Stomach (tissue), 9 donors: ENCODE results near the gene F10. TPM values are rescaled to one million over a fixed set of nuclear protein-coding genes. Genes with fewer than 3 reads are reported as not detected.

Experiments used
- DNase-seq, 2 donors: peaks; one replicate each; pipeline versions ENCODE4 v3.0.0 to v3.0.0-alpha.2; 2013 to 2019
- H3K27ac ChIP-seq, 5 donors: fragments of 200-600 bp in 4 of 5; sonication (generic) in 4 of 5; one replicate each; pipeline ENCODE4 v1.5.1; 2013 to 2019; ENCODE audit warnings: mild to moderate bottlenecking in 1 of 5, moderate library complexity in 1 of 5
- H3K27me3 ChIP-seq, 3 donors: fragments of 200-600 bp; sonication (generic); one replicate each; pipeline ENCODE4 v1.5.1; 2017 to 2019; ENCODE audit warnings: mixed run types in 1 of 3
- H3K36me3 ChIP-seq, 4 donors: fragments of 200-600 bp; sonication (generic); 1 replicate in 3 of 4; 2 replicates in 1 of 4; pipeline ENCODE4 v1.5.1; 2016 to 2019
- H3K4me1 ChIP-seq, 4 donors: fragments of 200-600 bp; sonication (generic); one replicate each; pipeline ENCODE4 v1.5.1; 2016 to 2019
- H3K4me3 ChIP-seq, 4 donors: fragments of 200-600 bp; sonication (generic) in 3 of 4; one replicate each; pipeline ENCODE4 v1.5.1; 2016 to 2019; ENCODE audit warnings: mild to moderate bottlenecking in 1 of 4
- H3K9me3 ChIP-seq, 4 donors: fragments of 200-600 bp; sonication (generic); one replicate each; pipeline ENCODE4 v1.5.1; 2016 to 2019
- CTCF ChIP-seq, 7 experiments: fragments of 450-650 bp in 4 of 7; fragments of 200-600 bp in 3 of 7; sonication (generic) in 3 of 7; IDR thresholded peaks; one replicate each; pipeline ENCODE4 v1.5.1; 2016 to 2019; ENCODE audit warnings: antibody characterized with exemption in 7 of 7, control low read depth in 2 of 7, mild to moderate bottlenecking in 1 of 7
- EP300 ChIP-seq: sonication (generic); formaldehyde crosslinking; IDR thresholded peaks from one replicate; pipeline ENCODE4 v1.6.1; 2017; ENCODE audit warnings: antibody characterized with exemption
- POLR2A ChIP-seq, 4 donors: fragments of 450-650 bp; IDR thresholded peaks; one replicate each; pipeline ENCODE4 v1.6.1; 2016; ENCODE audit warnings: antibody characterized with exemption in 4 of 4, control low read depth in 2 of 4, mild to moderate bottlenecking in 1 of 4, moderate library complexity in 1 of 4
- POLR2AphosphoS5 ChIP-seq, 3 donors: sonication (generic); formaldehyde crosslinking; IDR thresholded peaks; one replicate each; pipeline ENCODE4 v1.6.1; 2016; ENCODE audit warnings: antibody characterized with exemption in 3 of 3
- WGBS, 5 donors: extraction: QIAGEN DNeasy Blood & Tissue Kit in 3 of 5; methylation state at CpG; one replicate each; pipeline versions ENCODE4 v1.1.5 to v1.1.7; 2013 to 2018; 5-methylcytosine and 5-hydroxymethylcytosine counted together
- intact Hi-C: fragments of 100-400 bp; cut with DNase I; formaldehyde crosslinking; loops from one replicate; pipeline ENCODE4 v1.15.1; 2023; ENCODE audit warnings: low total_unique reads
- polyA plus RNA-seq, 3 donors: library from polyadenylated mRNA; stranded (reverse); fragments of 200-250 nt; gene quantifications; one replicate each; pipeline ENCODE4 v1.2.3, GENCODE V29; 2013
- total RNA-seq, 5 donors: library from RNA; depleted of rRNA; stranded (reverse); fragments of >200 nt; gene quantifications; one replicate each; pipeline versions ENCODE4 v1.1.0 to v1.2.3, GENCODE V29; 2014 to 2016
- donor health status: healthy with polysubstance abuse.
- donor health status: Bipolar disorder and iron deficiency.
- donor health status: healthy.

Gene F10
- total and polyA plus RNA-seq, 8 donors, result 0.45 to 14.9 (median 3.3) TPM; not detected in 2

DNA sequence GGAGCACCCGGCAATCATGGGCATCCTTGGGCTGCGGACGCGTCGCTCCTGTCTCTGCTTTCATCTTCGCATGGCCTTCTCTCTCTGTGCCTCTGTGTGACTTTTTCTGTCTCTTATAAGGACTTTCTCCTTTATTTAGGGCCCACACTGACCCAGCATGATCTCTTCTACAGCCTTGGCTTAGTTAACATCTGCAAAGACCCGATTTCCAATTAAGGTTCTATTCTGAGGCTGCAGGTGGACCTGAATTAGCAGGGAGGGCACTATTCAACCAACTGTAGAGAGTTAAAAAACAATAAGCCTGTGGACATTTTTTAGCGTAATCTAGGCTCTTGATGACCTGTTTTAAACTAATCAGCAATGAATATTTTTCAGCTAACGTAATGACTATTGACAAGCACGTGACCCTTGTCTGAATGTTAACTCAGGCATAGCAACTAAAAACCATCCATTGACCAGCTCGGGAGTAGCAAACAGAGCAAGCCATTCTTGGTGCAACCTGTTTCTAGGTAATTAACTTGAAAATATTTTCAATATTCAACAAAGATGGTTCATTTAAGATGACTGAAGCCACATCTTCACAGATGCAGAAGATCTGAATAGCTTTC, 15.2 kb downstream of the F10 start:
- Histone ChIP-seq H3K4me1 (no peaks in the 10 kb centered on the region), H3K27me3 (no peaks in the 10 kb centered on the region), H3K9me3 (no peaks in the 10 kb centered on the region), H3K27ac (no peak overlapping the region), H3K4me3 (no peak overlapping the region), H3K36me3 (peaks cover 0 to 7% (median 0%) of the 10 kb centered on the region in 4 donors)
- intact Hi-C loops, result no loop called here
- no peak for TF ChIP-seq POLR2AphosphoS5 (IDR thresholded peaks at IDR 0.05)
- no peak for TF ChIP-seq CTCF (IDR thresholded peaks at IDR 0.05)
- no peak for TF ChIP-seq POLR2A (IDR thresholded peaks at IDR 0.05)
- no peak for TF ChIP-seq EP300
- no peak for DNase-seq
- 68 to 75% (median 73%) methylated on average over 11 of the region's 11 CpGs for whole genome bisulfite sequencing, 5 donors

DNA sequence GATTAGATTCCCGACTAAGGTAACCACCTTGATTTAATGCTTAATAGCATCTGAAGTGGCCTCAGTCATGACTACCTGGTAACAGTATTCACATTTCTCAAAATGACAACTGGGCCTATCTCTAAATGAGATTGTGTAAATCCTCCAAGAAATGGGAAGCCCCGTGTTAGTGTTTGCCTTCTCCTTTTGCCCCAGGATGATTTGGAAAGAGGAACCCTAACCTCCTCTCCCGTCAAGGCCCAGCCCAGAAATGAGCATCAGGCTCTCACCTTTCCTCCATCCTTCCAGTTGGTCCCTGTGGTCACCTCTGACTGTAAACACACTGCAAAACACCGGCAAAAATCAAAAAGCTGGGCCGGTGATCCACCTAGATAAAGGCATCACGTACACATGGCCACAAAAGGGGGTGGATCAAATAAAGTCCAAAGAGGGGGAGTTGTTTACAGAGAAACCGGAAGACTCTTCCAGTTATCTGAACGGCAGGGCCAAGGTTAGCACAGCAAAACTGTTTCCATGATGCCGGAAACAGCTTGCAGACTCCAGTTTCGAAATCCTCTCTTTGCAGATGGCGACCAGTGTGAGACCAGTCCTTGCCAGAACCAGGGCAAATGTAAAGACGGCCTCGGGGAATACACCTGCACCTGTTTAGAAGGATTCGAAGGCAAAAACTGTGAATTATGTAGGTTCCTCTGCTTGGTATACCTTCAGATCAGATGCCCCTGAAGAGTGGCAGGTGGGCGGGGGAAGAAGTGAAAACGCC, 16.4 kb downstream of the F10 start:
- TF ChIP-seq CTCF (IDR thresholded peaks at IDR 0.05) (no peak), EP300 (no peak), POLR2A (IDR thresholded peaks at IDR 0.05) (no peak), POLR2AphosphoS5 (IDR thresholded peaks at IDR 0.05) (no peak)
- peak in 1 of 2 donors; percentile 22 for DNase-seq
- H3K27me3 ChIP-seq, result no peaks in the 10 kb centered on the region
- WGBS, 5 donors, result 65 to 73% (median 72%) methylated on average over 16 of the region's 16 CpGs
- no peaks in the 10 kb centered on the region for H3K4me1 ChIP-seq
- no peak overlapping the region for H3K27ac ChIP-seq
- intact Hi-C loops, result no loop called here
- H3K4me3 ChIP-seq, result no peak overlapping the region
- H3K36me3 ChIP-seq, result peaks cover 0 to 8% (median 0%) of the 10 kb centered on the region in 4 donors
- no peaks in the 10 kb centered on the region for H3K9me3 ChIP-seq

GRCh38 chr13:113139577-113139976, 17.0 kb downstream of the F10 start:
- H3K4me3 ChIP-seq, result no peak overlapping the region
- no peak for DNase-seq
- TF ChIP-seq POLR2AphosphoS5 (IDR thresholded peaks at IDR 0.05) (no peak), EP300 (no peak), POLR2A (IDR thresholded peaks at IDR 0.05) (no peak), CTCF (IDR thresholded peaks at IDR 0.05) (no peak)
- intact Hi-C loops, result no loop called here
- no peak overlapping the region for H3K27ac ChIP-seq
- no peaks in the 10 kb centered on the region for H3K9me3 ChIP-seq
- no peaks in the 10 kb centered on the region for H3K27me3 ChIP-seq
- 77 to 82% (median 80%) methylated on average over 5 of the region's 5 CpGs for WGBS, 5 donors
- H3K4me1 ChIP-seq, result no peaks in the 10 kb centered on the region
- H3K36me3 ChIP-seq, result peaks cover 0 to 12% (median 0%) of the 10 kb centered on the region in 4 donors

DNA sequence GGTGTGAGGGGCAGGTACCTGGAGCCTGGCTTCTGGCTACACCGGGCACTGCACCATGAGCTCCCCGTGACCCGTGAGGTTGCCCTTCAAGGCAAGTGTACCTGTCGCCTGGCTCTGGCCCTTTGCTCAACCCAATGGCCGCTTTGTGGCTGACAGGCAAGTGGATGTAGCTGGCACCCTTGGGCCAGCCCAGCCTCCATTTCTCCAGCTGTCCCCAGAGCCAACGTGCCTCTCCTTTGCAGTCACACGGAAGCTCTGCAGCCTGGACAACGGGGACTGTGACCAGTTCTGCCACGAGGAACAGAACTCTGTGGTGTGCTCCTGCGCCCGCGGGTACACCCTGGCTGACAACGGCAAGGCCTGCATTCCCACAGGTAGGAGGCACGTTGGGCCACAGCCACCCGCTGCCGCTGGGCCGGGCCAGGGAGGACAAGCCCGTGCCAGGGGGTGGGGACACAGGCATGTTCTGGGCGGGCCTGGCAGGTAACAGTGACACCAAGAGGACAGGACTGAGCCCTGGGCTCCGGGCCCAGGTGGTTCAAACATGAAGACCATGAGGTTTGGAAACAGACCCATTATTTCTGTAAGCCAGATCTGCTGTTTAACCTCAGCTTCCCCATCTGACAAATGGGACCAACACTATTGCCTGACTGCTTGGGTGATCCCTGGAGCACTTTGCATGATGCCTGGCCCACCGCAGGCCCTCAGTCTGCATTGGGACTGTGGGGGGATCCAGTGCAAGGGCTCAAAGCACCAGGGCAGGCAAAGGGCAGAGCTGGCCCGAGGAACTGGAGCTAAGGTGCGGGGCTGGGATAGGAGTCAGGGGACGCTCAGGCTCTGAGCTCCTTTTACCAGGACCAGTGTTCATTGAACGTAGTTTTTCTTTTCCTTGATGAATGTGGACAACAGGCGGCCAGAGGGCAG, 18.3 kb downstream of the F10 start:
- peak in 1 of 2 donors; percentile 10 for DNase-seq
- H3K36me3 ChIP-seq, result peaks cover 0 to 12% (median 0%) of the 10 kb centered on the region in 4 donors
- TF ChIP-seq POLR2A (IDR thresholded peaks at IDR 0.05) (no peak), POLR2AphosphoS5 (IDR thresholded peaks at IDR 0.05) (no peak), CTCF (IDR thresholded peaks at IDR 0.05) (no peak), EP300 (no peak)
- H3K9me3 ChIP-seq, result no peaks in the 10 kb centered on the region
- WGBS, 5 donors, result 88 to 92% (median 89%) methylated on average over 25 to 26 of the region's 26 CpGs
- no peaks in the 10 kb centered on the region for H3K4me1 ChIP-seq
- H3K27ac ChIP-seq, result no peak overlapping the region
- no peaks in the 10 kb centered on the region for H3K27me3 ChIP-seq
- intact Hi-C loops, result no loop called here
- H3K4me3 ChIP-seq, result no peak overlapping the region
